Right lobe of liver (tissue), 4 donors: ENCODE measurements around the gene SORL1.

Experiments
- POLR2A ChIP-seq: fragments of 450-650 bp; IDR thresholded peaks from one replicate; pipeline ENCODE4 v1.6.1; 2017; ENCODE audit warnings: antibody characterized with exemption, mild to moderate bottlenecking
- TF ChIP-seq, protein P1 (sequence below), 4 donors: fragments of 200-600 bp in 3 of 4; fragments of 450-650 bp in 1 of 4; IDR thresholded peaks; one replicate each; pipeline versions ENCODE4 v1.5.1 to v1.8.0; 2016 to 2022; ENCODE audit warnings: antibody characterized with exemption in 4 of 4, mild to moderate bottlenecking in 2 of 4
- donor health status: DM: no; HTN: no; CAD: no.
- donor health status: DM: no; HTN: no; CAD: no.
- donor health status: DM: no; HTN: yes; CAD: no.

DNA sequence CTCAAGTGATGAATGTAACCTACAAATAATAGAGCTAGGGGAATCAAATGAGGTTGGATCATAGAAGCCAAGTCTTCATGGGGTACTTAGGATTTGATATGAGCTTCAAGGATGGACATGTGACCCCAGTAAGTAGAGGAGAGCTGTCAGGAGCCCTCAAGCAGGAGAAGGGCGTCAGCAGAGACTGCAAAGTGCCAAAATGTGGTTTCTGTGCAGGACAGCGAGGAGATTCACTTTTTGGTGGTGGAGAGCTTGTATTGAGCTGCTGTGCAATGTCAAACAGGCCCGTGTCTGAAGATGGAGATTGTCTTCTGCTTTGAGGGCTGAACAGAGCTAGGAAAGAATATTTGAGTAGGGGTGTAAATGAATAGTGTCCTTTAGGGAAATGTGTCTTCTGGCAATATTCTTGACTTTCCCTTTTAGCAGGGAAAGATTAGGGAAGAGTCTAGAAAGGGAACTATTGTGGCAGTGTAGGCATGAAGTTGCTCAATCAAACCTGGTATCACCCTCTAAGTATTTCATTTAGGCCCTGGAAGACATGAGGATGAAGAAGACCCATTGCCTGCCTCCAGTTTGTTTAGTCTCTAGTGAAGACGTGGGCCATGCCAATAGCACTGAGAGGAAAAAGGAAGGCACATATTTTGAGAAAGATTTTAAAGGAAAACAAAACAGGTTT is 31.8 kb downstream of the SORL1 start:
- TF ChIP-seq, protein P1, sequence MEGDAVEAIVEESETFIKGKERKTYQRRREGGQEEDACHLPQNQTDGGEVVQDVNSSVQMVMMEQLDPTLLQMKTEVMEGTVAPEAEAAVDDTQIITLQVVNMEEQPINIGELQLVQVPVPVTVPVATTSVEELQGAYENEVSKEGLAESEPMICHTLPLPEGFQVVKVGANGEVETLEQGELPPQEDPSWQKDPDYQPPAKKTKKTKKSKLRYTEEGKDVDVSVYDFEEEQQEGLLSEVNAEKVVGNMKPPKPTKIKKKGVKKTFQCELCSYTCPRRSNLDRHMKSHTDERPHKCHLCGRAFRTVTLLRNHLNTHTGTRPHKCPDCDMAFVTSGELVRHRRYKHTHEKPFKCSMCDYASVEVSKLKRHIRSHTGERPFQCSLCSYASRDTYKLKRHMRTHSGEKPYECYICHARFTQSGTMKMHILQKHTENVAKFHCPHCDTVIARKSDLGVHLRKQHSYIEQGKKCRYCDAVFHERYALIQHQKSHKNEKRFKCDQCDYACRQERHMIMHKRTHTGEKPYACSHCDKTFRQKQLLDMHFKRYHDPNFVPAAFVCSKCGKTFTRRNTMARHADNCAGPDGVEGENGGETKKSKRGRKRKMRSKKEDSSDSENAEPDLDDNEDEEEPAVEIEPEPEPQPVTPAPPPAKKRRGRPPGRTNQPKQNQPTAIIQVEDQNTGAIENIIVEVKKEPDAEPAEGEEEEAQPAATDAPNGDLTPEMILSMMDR (IDR thresholded peaks at IDR 0.05), result no peak
- TF ChIP-seq POLR2A, result no peak
